Motor neuron (in vitro differentiated cells): ENCODE data around the gene PDE10A. TPM values are rescaled to one million over a fixed set of nuclear protein-coding genes. Genes with fewer than 3 reads are reported as not detected.
"Not testable (repeated sequence)": the region's sequence is repeated elsewhere in the genome, so short reads cannot be mapped to it uniquely, and the experiment has no call there.

Source experiments
- ATAC-seq, 8 experiments: fragments of 200-7000 bp; cut with Tn5 transposase; replicated peaks in 6 of 8; 2 replicates each; pipeline ENCODE4 v1.8.0; 2021; ENCODE audit warnings: mild to moderate bottlenecking in 8 of 8, moderate library complexity in 8 of 8
- H3K27ac ChIP-seq, 2 donors: fragments of 250-450 bp; sonication (Bioruptor Pico); 2 replicates each; pipeline ENCODE4 v1.9.0; 2021; ENCODE audit warnings: antibody characterized with exemption in 2 of 2, mild to moderate bottlenecking in 2 of 2, moderate library complexity in 1 of 2
- H3K4me1 ChIP-seq, 2 donors: fragments of 250-450 bp; sonication (Bioruptor Pico); replicated peaks in 1 of 2; 2 replicates each; pipeline ENCODE4 v1.6.1; 2021; ENCODE audit warnings: antibody characterized with exemption in 2 of 2, mild to moderate bottlenecking in 2 of 2, moderate library complexity in 1 of 2
- H3K4me3 ChIP-seq, 5 donors: fragments of 250-450 bp; sonication (Bioruptor Pico); 2 replicates each; pipeline ENCODE4 v1.9.0; 2021; ENCODE audit warnings: antibody characterized with exemption in 5 of 5, mild to moderate bottlenecking in 5 of 5, moderate library complexity in 4 of 5
- WGBS, 10 experiments: fragments of 450-650 bp; shearing (Covaris generic); methylation state at CpG; one replicate each; pipeline ENCODE4 v1.0.0; 2022; 5-methylcytosine and 5-hydroxymethylcytosine counted together
- in situ Hi-C, 9 experiments: fragments of 400-800 bp; cut with MboI; loops; one replicate each; pipeline ENCODE4 v1.15.0; 2021; ENCODE audit warnings: low sequenced_read_pairs in 9 of 9, low pct_unique_long_range_greater_than_20kb in 2 of 9; ENCODE audit not compliant: unreplicated experiment in 9 of 9
- total RNA-seq, 8 experiments: library from RNA; unstranded; fragments of 300-600 nt; gene quantifications; 2 replicates each; pipeline versions ENCODE4 v1.2.3 to v1.2.4, GENCODE V29; 2022

The PDE10A gene
- total RNA-seq, 8 experiments from 2014 or later = 1.0 to 15.4 (median 14.5) TPM

- no peak for ATAC-seq
- no peaks in the 10 kb centered on the region for H3K4me1 ChIP-seq
- no peak overlapping the region for H3K27ac ChIP-seq
- 0 to 100% (median 84%) methylated on average over 1 of the region's 1 CpG; no CpG with 5 or more reads in 4 of the 10 experiments for WGBS, 10 experiments
- no peak overlapping the region for H3K4me3 ChIP-seq
- in situ Hi-C loops = no loop called here
Observed at GRCh38 chr6:165478581-165478980, 184.5 kb downstream of the PDE10A start.

- in situ Hi-C loops = no loop called here
- Histone ChIP-seq H3K27ac (no peak overlapping the region), H3K4me3 (no peak overlapping the region), H3K4me1 (no peaks in the 10 kb centered on the region)
- no peak for ATAC-seq
- WGBS, 10 experiments = 61 to 100% (median 80%) methylated on average over 1 to 4 of the region's 4 CpGs; no CpG with 5 or more reads in 2 of the 10 experiments
Observed at GRCh38 chr6:165469483-165469882, 193.6 kb downstream of the PDE10A start.

DNA sequence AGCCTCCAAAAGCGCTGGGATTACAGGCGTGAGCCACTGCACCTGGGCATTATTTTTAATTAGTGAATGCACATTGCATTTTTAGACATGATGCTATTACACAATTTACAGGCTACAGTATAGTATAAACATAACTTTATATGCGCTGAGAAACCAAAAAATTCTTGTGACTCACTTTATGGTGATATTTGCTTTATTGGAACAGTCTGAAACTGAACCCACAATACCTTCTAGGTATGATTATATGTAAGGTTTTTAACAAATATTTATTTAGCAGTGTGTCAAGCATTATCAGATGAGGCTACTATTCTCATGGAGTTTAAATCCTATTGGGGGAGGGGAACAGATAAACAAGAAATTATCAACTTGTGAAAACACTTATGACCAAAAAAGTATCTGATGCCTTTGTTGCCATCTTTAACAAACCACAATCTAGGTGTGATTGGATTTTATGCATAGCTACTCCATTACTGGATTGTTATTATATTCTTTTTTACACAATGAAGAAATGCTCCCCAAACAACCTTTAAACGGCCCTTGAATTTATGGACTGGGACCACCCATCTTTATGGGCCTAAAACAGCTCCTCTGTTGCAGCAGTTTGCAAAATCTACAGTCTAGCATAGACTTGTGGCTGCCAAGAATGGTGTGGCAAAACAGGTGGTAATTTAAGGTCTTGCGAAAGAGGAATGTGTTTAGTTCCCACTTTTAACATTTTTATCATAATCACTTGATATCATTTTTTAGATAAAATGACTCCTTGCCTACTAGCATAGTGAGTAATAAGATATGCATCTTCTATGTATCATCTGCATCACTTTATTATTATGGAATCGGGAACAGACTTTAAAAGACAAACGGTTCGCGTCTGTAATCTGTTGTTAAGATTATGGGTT, 194.5 kb downstream of the PDE10A start:
- Histone ChIP-seq H3K4me1 (no peaks in the 10 kb centered on the region), H3K4me3 (no peak overlapping the region), H3K27ac (no peak overlapping the region)
- WGBS, 10 experiments = 46 to 93% (median 71%) methylated on average over 1 to 9 of the region's 9 CpGs; no CpG with 5 or more reads in 1 of the 10 experiments
- in situ Hi-C loops = no loop called here
- peak in 1 of 8 experiments; percentile 83 for ATAC-seq

DNA sequence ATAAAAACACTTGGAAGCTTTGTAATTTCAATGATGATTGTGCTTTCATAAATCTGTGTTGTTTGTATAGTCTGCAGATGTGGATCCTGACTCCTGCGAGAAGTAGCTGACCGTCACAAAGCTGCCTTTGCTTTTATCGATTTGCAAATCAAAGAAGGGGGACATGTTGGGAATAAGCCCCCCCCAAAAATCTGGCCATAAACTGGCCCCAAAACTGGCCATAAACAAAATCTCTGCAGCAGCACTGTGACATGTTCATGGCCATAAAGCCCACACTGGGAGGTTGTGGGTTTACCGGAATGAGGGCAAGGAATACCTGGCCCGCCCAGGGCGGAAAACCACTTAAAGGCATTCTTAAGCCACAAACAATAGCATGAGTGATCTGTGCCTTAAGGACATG, 199.5 kb downstream of the PDE10A start:
- 80 to 100% (median 98%) methylated on average over 1 to 5 of the region's 6 CpGs; no CpG with 5 or more reads in 4 of the 10 experiments for WGBS, 10 experiments
- H3K27ac ChIP-seq, in situ Hi-C loops, H3K4me3 ChIP-seq, H3K4me1 ChIP-seq, ATAC-seq: not testable (repeated sequence)

DNA sequence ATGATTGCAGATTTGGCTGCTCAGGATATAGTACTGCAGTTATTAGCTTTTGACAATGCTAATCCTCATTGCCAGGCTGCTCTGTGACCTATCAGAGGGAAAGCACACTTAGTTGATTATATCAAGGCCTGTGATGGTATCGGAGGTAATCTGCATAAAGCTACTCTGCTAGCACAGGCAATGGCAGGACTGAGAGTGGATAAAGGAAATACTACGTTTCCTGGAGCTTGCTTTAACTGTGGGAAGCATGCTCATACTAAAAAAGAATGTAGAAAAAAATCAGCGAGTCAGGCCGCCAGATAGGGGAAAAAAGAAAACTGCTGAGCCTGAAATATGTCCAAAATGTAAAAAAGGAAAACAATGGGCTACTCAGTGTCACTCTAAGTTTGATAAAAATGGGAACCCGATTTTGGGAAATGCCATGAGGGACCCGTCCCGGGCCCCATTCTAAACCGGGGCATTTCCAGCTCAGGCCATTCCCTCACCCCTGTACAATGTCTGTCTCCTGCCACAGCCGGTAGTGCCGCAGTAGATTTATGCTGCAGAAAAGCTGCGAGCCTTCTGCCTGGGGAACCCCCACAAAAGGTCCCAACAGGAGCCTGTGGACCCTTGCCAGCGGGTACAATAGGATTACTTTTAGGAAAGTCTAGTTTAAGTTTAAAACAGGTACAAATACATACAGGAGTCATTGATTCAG, 203.3 kb downstream of the PDE10A start:
- not testable (repeated sequence) for ATAC-seq
- in situ Hi-C loops = loop anchor here in 1 of 9 experiments (10.0 kb wide), 1 partner anchor 395 kb away; no protein-coding TSS in a partner anchor

DNA sequence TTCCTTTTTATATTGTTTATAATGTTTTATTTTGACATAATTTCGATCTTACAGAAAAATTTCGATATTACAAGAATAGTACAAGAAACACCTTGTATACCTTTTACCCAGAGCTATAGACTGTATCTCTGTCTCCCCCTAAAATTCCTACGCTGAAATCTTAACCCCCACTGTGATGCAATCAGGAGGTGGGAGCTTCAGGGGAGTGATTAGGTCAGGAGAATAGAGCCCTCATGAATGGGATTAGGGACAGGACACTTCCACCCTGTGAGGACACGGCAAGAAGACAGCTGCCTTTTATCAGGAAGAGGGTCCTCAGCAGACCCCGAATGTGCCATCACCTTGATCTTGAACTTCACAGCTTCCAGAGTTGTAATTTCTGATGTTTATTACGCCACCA, 204.9 kb downstream of the PDE10A start:
- Histone ChIP-seq H3K4me1 (peaks cover 0 to 11% of the 10 kb centered on the region in 2 donors), H3K27ac (no peak overlapping the region), H3K4me3 (no peak overlapping the region)
- in situ Hi-C loops = loop anchor here in 1 of 9 experiments (10.0 kb wide), 1 partner anchor 397 kb away; no protein-coding TSS in a partner anchor
- WGBS, 10 experiments = 5 to 94% (median 76%) methylated on average over 1 to 6 of the region's 6 CpGs
- no peak for ATAC-seq

More for the DNA sequence above, 203.3 kb downstream of the PDE10A start:
- H3K27ac ChIP-seq, H3K4me3 ChIP-seq: not testable (repeated sequence)
- 0 to 98% (median 59%) methylated on average over 3 to 11 of the region's 12 CpGs; no CpG with 5 or more reads in 1 of the 10 experiments for WGBS, 10 experiments
- H3K4me1 ChIP-seq = peaks cover 0 to 11% of the 10 kb centered on the region in 2 donors

GRCh38 chr6:165456286-165456685, 206.8 kb downstream of the PDE10A start:
- H3K27ac ChIP-seq = no peak overlapping the region
- in situ Hi-C loops = loop anchor here in 1 of 9 experiments (10.0 kb wide), 1 partner anchor 399 kb away; no protein-coding TSS in a partner anchor
- H3K4me3 ChIP-seq = no peak overlapping the region
- 0 to 48% (median 22%) methylated on average over 1 to 3 of the region's 3 CpGs; no CpG with 5 or more reads in 1 of the 10 experiments for WGBS, 10 experiments
- peak in 5 of 8 experiments; percentile 48 to 85 (median 60) for ATAC-seq
- H3K4me1 ChIP-seq = peaks cover 0 to 11% of the 10 kb centered on the region in 2 donors

DNA sequence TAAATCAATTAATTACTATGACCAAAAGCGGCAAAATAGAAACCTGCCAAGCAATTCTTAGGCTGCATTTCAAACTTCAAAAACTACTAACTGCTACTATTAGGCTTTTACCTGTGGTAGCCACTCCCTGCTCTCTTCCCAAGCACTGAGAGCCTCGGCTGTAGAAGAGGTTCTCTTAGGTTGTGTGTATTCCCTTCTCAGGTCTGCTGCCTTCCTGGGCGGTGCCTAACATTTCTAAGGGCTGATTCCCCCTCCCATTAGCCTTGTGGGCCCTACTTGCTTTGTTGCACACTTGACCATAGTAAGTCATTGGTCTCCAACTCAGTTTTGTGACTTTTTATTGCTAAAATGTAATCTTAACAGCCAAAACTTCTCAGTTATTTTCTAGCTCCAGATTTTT, 207.6 kb downstream of the PDE10A start:
- Histone ChIP-seq H3K4me3 (no peak overlapping the region), H3K4me1 (peaks cover 0 to 11% of the 10 kb centered on the region in 2 donors), H3K27ac (no peak overlapping the region)
- in situ Hi-C loops = loop anchor here in 1 of 9 experiments (10.0 kb wide), 1 partner anchor 399 kb away; no protein-coding TSS in a partner anchor
- 11 to 100% (median 75%) methylated on average over 1 to 3 of the region's 3 CpGs; no CpG with 5 or more reads in 2 of the 10 experiments for WGBS, 10 experiments
- no peak for ATAC-seq

DNA sequence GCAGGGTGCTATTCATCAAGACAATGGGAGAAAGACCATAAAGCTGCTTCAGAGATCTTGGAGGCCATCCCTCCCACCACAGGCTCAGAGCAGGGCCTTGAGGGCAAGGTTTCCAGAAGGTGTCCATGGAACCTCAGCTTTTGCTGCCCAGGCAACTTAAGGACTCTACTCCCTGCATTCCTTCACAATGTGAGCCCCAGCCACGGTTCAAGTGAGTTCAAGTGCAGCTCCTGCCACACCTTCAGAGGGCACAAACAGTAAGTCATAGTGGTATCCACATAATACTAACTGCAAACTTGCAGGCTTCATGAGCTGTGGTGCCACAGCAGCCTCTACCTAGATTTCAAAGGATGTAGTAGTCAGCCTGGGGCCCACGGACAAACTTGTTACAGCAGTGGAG, 209.6 kb downstream of the PDE10A start:
- no peak overlapping the region for H3K27ac ChIP-seq
- in situ Hi-C loops = loop anchor here in 1 of 9 experiments (10.0 kb wide), 1 partner anchor 401 kb away; no protein-coding TSS in a partner anchor
- 0 to 83% (median 80%) methylated on average over 1 to 2 of the region's 2 CpGs; no CpG with 5 or more reads in 7 of the 10 experiments for WGBS, 10 experiments
- H3K4me1 ChIP-seq = peaks cover 0 to 11% of the 10 kb centered on the region in 2 donors
- ATAC-seq = no peak
- H3K4me3 ChIP-seq = no peak overlapping the region

- peaks cover 0 to 11% of the 10 kb centered on the region in 2 donors for H3K4me1 ChIP-seq
- ATAC-seq = no peak
- in situ Hi-C loops = loop anchor here in 1 of 9 experiments (10.0 kb wide), 1 partner anchor 403 kb away; no protein-coding TSS in a partner anchor
- WGBS, 10 experiments = 0 to 100% (median 80%) methylated on average over 1 of the region's 2 CpGs; no CpG with 5 or more reads in 4 of the 10 experiments
- no peak overlapping the region for H3K27ac ChIP-seq
- no peak overlapping the region for H3K4me3 ChIP-seq
Observed at GRCh38 chr6:165451838-165452237, 211.2 kb downstream of the PDE10A start.

DNA sequence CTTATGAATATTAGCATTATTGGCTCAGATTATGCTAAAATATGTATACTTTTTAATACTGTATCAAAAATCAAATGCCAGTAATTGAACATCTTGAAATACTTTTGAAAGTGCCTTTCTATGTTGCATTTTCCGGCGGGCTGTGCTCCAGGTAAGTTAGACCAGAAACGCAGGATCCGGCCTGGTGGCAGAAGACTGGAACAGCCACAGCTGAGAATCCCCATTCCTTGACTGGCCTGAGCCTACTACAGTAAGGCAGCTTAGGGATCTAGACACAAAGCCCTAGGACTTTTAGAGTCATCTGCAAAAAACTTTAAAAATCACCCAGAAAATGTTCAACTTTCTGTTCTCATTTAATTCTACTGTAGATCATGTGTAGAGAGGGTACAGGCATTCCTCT, 214.8 kb downstream of the PDE10A start:
- Histone ChIP-seq H3K4me3 (no peak overlapping the region), H3K27ac (no peak overlapping the region), H3K4me1 (no peaks in the 10 kb centered on the region)
- ATAC-seq = no peak
- WGBS, 10 experiments = 13 to 100% (median 87%) methylated on average over 1 to 4 of the region's 4 CpGs; no CpG with 5 or more reads in 1 of the 10 experiments
- in situ Hi-C loops = loop anchor here in 5 of 9 experiments (25.0 kb wide), 1 partner anchor 414 kb away; no protein-coding TSS in a partner anchor

- ATAC-seq = no peak
- WGBS, 10 experiments = 10 to 100% (median 89%) methylated on average over 2 to 8 of the region's 10 CpGs
- H3K27ac ChIP-seq = no peak overlapping the region
- in situ Hi-C loops = loop anchor here in 5 of 9 experiments (25.0 kb wide), 1 partner anchor 415 kb away; no protein-coding TSS in a partner anchor
- no peaks in the 10 kb centered on the region for H3K4me1 ChIP-seq
- H3K4me3 ChIP-seq = no peak overlapping the region
Observed at GRCh38 chr6:165447141-165447540, 215.9 kb downstream of the PDE10A start.
